SU-DHL-6 (cell line): Measurements from ENCODE around the gene PIF1.

Experiments used
- EZH2phosphoT487 ChIP-seq: fragments of 200-600 bp; sonication (generic), shearing (Covaris generic); conservative IDR thresholded peaks from 2 replicates; pipeline ENCODE4 v1.6.1; 2018; ENCODE audit warnings: mild to moderate bottlenecking, antibody characterized with exemption, low read length, moderate library complexity, mixed read lengths
- TF ChIP-seq, protein P1 (sequence below): fragments of 200-600 bp; sonication (generic); IDR thresholded peaks from one replicate; pipeline ENCODE4 v1.5.1; 2017; ENCODE audit warnings: antibody characterized with exemption, mild to moderate bottlenecking, low read length, moderate library complexity; ENCODE audit not compliant: insufficient read depth, poor library complexity, severe bottlenecking

- TF ChIP-seq, protein P1, sequence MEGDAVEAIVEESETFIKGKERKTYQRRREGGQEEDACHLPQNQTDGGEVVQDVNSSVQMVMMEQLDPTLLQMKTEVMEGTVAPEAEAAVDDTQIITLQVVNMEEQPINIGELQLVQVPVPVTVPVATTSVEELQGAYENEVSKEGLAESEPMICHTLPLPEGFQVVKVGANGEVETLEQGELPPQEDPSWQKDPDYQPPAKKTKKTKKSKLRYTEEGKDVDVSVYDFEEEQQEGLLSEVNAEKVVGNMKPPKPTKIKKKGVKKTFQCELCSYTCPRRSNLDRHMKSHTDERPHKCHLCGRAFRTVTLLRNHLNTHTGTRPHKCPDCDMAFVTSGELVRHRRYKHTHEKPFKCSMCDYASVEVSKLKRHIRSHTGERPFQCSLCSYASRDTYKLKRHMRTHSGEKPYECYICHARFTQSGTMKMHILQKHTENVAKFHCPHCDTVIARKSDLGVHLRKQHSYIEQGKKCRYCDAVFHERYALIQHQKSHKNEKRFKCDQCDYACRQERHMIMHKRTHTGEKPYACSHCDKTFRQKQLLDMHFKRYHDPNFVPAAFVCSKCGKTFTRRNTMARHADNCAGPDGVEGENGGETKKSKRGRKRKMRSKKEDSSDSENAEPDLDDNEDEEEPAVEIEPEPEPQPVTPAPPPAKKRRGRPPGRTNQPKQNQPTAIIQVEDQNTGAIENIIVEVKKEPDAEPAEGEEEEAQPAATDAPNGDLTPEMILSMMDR = no peak
- TF ChIP-seq EZH2phosphoT487 = no peak
Observed at GRCh38 chr15:64854526-64854925, 29.1 kb upstream of the PIF1 start.
